Smooth muscle cell (in vitro differentiated cells): ENCODE data around the gene CABCOCO1. TPM values are rescaled to one million over a fixed set of nuclear protein-coding genes. Genes with fewer than 3 reads are reported as not detected.
"Not testable (repeated sequence)": the region's sequence is repeated elsewhere in the genome, so short reads cannot be mapped to it uniquely, and the experiment has no call there.

Experiments
- DNase-seq: peaks from one replicate; lab custom pipeline; 2025; ENCODE audit not compliant: unreplicated experiment; lab: John Stamatoyannopoulos, UW
- H2AFZ ChIP-seq: fragments of 200-600 bp; sonication (generic); 2 replicates; pipeline ENCODE4 v1.6.0; 2016; ENCODE audit warnings: antibody characterized with exemption, low read depth, mild to moderate bottlenecking
- H3F3A ChIP-seq: fragments of 200-600 bp; sonication (generic); 2 replicates; pipeline ENCODE4 v1.6.0; 2017; ENCODE audit warnings: antibody characterized with exemption, low read depth
- H3K27ac ChIP-seq: fragments of 200-600 bp; sonication (generic); 2 replicates; pipeline ENCODE4 v1.5.1; 2016; ENCODE audit warnings: low read depth, mild to moderate bottlenecking
- H3K27me3 ChIP-seq: fragments of 200-600 bp; sonication (generic); 2 replicates; pipeline ENCODE4 v1.6.1; 2016; ENCODE audit warnings: low read depth, mild to moderate bottlenecking
- H3K36me3 ChIP-seq: fragments of 200-600 bp; sonication (generic); 2 replicates; pipeline ENCODE4 v1.5.1; 2016; ENCODE audit warnings: low read depth
- H3K4me1 ChIP-seq: fragments of 200-600 bp; sonication (generic); 2 replicates; pipeline ENCODE4 v1.5.1; 2016; ENCODE audit warnings: low read depth
- H3K4me2 ChIP-seq: fragments of 200-600 bp; sonication (generic); 2 replicates; pipeline ENCODE4 v1.6.0; 2016; ENCODE audit warnings: mild to moderate bottlenecking
- H3K4me3 ChIP-seq: fragments of 200-600 bp; sonication (generic); 2 replicates; pipeline ENCODE4 v1.5.1; 2016; ENCODE audit warnings: mild to moderate bottlenecking
- H3K79me2 ChIP-seq: fragments of 200-600 bp; sonication (generic); 2 replicates; pipeline ENCODE4 v1.6.0; 2016; ENCODE audit warnings: low read depth, mild to moderate bottlenecking
- H3K9ac ChIP-seq: fragments of 200-600 bp; sonication (generic); 2 replicates; pipeline ENCODE4 v1.6.0; 2016; ENCODE audit warnings: low read depth
- H3K9me3 ChIP-seq: fragments of 200-600 bp; sonication (generic); replicated peaks from 2 replicates; pipeline ENCODE4 v1.5.1; 2016; ENCODE audit warnings: low read depth
- H4K20me1 ChIP-seq: fragments of 200-600 bp; sonication (generic); 2 replicates; pipeline ENCODE4 v1.6.0; 2016; ENCODE audit warnings: low read depth
- WGBS: methylation state at CpG from one replicate; pipeline ENCODE4 v1.1.7; 2016; ENCODE audit warnings: low lambda C conversion rate; 5-methylcytosine and 5-hydroxymethylcytosine counted together
- polyA plus RNA-seq: library from polyadenylated mRNA; unstranded; fragments of >200 nt; fragmentation: Nextera tagmentation; extraction: Ambion mirVana; gene quantifications from 2 replicates; pipeline ENCODE4 v1.2.1, GENCODE V29; 2016
- total RNA-seq: library from RNA; depleted of rRNA; stranded (reverse); fragments of >200 nt; gene quantifications from 2 replicates; pipeline ENCODE4 v1.2.3, GENCODE V29; 2014
- TF ChIP-seq, protein P1 (sequence below): fragments of 200-600 bp; sonication (generic); IDR thresholded peaks from 2 replicates; pipeline ENCODE4 v1.5.1; 2017; ENCODE audit warnings: borderline replicate concordance, mild to moderate bottlenecking, antibody characterized with exemption; ENCODE audit not compliant: insufficient read depth, poor library complexity, severe bottlenecking

CABCOCO1 gene
- total and polyA plus RNA-seq, 2 experiments from 2014 or later, result 1.2 TPM; not detected in 1

GRCh38 chr10:61733358-61733940 lies 70.7 kb downstream of the CABCOCO1 start:
- TF ChIP-seq, protein P1, sequence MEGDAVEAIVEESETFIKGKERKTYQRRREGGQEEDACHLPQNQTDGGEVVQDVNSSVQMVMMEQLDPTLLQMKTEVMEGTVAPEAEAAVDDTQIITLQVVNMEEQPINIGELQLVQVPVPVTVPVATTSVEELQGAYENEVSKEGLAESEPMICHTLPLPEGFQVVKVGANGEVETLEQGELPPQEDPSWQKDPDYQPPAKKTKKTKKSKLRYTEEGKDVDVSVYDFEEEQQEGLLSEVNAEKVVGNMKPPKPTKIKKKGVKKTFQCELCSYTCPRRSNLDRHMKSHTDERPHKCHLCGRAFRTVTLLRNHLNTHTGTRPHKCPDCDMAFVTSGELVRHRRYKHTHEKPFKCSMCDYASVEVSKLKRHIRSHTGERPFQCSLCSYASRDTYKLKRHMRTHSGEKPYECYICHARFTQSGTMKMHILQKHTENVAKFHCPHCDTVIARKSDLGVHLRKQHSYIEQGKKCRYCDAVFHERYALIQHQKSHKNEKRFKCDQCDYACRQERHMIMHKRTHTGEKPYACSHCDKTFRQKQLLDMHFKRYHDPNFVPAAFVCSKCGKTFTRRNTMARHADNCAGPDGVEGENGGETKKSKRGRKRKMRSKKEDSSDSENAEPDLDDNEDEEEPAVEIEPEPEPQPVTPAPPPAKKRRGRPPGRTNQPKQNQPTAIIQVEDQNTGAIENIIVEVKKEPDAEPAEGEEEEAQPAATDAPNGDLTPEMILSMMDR, result peak; percentile 61
- 60% methylated on average over 1 of the region's 1 CpG for WGBS
- no peak overlapping the region for H3K9ac ChIP-seq
- no peaks in the 10 kb centered on the region for H3F3A ChIP-seq
- DNase-seq, result no peak
- H4K20me1 ChIP-seq, result no peaks in the 10 kb centered on the region
- H3K4me3 ChIP-seq, result no peak overlapping the region
- H2AFZ ChIP-seq, result no peak overlapping the region
- no peak overlapping the region for H3K27ac ChIP-seq
- no peaks in the 10 kb centered on the region for H3K27me3 ChIP-seq
- no peak overlapping the region for H3K4me2 ChIP-seq
- no peaks in the 10 kb centered on the region for H3K4me1 ChIP-seq
- no peaks in the 10 kb centered on the region for H3K79me2 ChIP-seq
- no peaks in the 10 kb centered on the region for H3K9me3 ChIP-seq
- H3K36me3 ChIP-seq, result no peaks in the 10 kb centered on the region

DNA sequence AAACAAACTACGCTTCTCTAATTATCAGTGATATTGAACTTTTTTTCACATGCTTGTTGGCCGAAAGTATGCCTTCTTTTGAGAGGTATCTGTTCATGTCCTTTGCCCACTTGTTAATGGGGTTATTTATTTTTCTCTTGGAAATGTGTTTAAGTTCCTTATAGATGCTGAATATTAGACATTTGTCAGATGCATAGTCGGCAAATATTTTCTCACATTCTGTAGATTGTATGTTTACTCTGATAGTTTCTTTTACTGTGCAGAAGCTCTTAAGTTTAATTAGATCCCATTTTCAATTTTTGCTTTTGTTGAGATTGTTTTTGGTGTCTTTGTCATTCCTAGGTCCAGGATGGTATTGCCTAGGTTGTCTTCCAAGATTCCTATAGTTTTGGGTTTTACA lies 73.2 kb downstream of the CABCOCO1 start:
- Histone ChIP-seq H3K27ac (no peak overlapping the region), H3F3A (no peaks in the 10 kb centered on the region), H3K79me2 (no peaks in the 10 kb centered on the region), H4K20me1 (no peaks in the 10 kb centered on the region), H3K4me2 (no peak overlapping the region), H3K4me1 (no peaks in the 10 kb centered on the region), H2AFZ (no peak overlapping the region), H3K9ac (no peak overlapping the region), H3K27me3 (no peaks in the 10 kb centered on the region), H3K36me3 (no peaks in the 10 kb centered on the region), H3K4me3 (no peak overlapping the region), H3K9me3 (no peaks in the 10 kb centered on the region)
- DNase-seq, result no peak
- TF ChIP-seq, protein P1, result no peak
- 98% methylated on average over 3 of the region's 3 CpGs for WGBS

DNA sequence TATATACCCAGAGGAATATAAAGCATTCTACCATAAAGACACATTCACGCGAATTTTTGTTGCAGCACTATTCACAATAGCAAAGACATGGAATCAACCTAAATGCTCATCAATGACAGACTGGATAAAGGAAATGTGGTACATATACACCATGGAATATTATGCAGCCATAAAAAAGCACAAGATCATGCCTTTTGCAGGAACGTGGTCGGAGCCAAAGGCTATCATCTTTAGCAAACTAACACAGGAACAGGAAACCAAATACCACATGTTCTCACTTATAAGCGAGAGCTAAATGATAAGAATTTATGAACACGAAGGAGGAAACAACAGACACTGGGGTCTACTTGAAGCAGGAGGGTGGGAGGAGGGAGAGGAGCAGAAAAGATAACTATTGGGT lies 74.7 kb downstream of the CABCOCO1 start:
- H2AFZ ChIP-seq, H3K4me2 ChIP-seq, H3K4me1 ChIP-seq, H3F3A ChIP-seq, H3K4me3 ChIP-seq, H3K36me3 ChIP-seq, DNase-seq, H3K27ac ChIP-seq, H3K9ac ChIP-seq, H3K9me3 ChIP-seq, H3K79me2 ChIP-seq, H3K27me3 ChIP-seq, H4K20me1 ChIP-seq: not testable (repeated sequence)
- 95% methylated on average over 6 of the region's 6 CpGs for WGBS

DNA sequence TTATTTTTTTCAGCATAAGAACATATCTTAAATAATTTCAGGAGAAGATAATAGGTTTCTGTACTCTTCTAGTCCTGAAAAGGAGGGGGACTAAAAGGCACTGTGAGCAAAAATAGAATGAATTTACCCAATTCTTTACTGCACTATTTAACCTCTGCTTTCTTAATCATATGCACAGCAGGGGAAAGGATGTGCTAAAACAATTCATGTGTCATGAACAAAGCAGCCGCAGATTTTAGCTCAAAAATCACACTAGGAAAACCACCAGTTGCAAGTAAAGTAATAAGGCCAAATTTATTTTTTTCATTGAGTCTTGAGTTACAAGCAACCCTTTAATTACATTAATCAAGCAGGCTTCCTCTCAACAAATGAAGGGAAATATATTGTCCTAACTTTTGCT lies 80.1 kb downstream of the CABCOCO1 start:
- TF ChIP-seq, protein P1, result no peak
- Histone ChIP-seq H2AFZ (no peak overlapping the region), H3K9me3 (no peaks in the 10 kb centered on the region), H3K4me1 (no peaks in the 10 kb centered on the region), H3F3A (no peaks in the 10 kb centered on the region), H3K36me3 (no peaks in the 10 kb centered on the region), H3K4me2 (no peak overlapping the region), H3K79me2 (no peaks in the 10 kb centered on the region), H3K27me3 (no peaks in the 10 kb centered on the region), H3K27ac (no peak overlapping the region), H4K20me1 (no peaks in the 10 kb centered on the region), H3K4me3 (no peak overlapping the region), H3K9ac (no peak overlapping the region)
- no peak for DNase-seq
- WGBS, result 100% methylated on average over 1 of the region's 1 CpG
